Measurements from ENCODE around the gene ZNF260.

GRCh38 chr19:36526581-36526980 is 1.5 kb downstream of the ZNF260 start:
- TF ChIP-seq CTCF (IDR thresholded peaks at IDR 0.05; ENCODE audit: insufficient read depth, low read length) = no peak
- TF ChIP-seq REST (IDR thresholded peaks at IDR 0.05; ENCODE audit: insufficient replicate concordance, low read depth) = no peak
